ENCODE measurements around the gene FURIN. TPM values are rescaled to one million over a fixed set of nuclear protein-coding genes. Genes with fewer than 3 reads are reported as not detected.

The FURIN gene
- total and polyA plus RNA-seq, 9 of the 15 experiments (the other 6 are each of a cell fraction or from before 2014, with no cell fraction given): 0.92 to 99.9 (median 34.8) TPM

DNA sequence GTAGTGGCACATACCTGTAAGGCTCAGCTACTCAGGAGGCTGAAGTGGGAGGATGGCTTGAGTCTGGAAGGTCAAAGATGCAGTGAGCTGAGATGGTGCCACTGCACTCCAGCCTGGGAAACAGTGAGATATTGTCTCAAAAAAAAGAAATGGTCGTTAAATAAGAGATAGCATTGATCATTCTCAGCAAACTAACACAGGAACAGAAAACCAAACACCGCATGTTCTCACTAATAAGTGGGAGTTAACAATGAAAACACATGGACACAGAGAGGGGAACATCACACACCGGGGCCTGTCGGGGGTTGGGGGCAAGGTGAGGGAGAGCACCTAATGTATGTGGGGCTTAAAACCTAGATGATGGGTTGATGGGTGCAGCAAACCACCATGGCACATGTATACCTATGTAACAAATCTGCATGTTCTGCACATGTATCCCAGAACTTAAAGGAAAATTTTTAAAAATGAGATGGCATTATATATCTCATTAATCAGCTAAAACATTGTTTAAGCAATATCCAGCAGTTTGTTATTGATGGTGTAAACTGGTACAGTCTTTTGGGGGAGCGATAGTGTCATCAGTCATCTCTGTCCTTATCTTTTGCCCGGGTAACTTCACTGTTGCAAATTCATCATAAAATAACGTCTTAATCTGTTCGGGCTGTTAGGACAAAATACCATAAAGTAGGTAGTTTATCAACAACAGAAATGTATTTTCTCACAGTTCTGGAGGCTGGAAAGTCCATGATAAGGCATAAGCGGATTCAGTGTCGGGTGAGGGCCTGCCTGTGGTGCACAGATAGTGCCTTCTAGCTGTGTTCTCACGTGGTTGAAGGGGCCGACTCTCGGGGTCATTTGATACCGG is 33.0 kb downstream of the FURIN start (continued):
- no peak for TF ChIP-seq ETS2 (tag; IDR thresholded peaks at IDR 0.05; ENCODE audit: borderline replicate concordance, poor library complexity, severe bottlenecking)
- TF ChIP-seq DACH1 (IDR thresholded peaks at IDR 0.05; ENCODE audit: partially characterized antibody): peak; percentile 84
- TF ChIP-seq GATA2 (CRISPR knock-in tag; IDR thresholded peaks at IDR 0.05): peak; percentile 97
- peak in 1 of 2 experiments; percentile 86; a peak in 2 of 4 replicates for TF ChIP-seq ETV6 (IDR thresholded peaks at IDR 0.05; ENCODE audit: borderline replicate concordance in 1 of 2, low read depth in 2 of 2, low read length in 1 of 2)
- no peak for TF ChIP-seq ETV6 (CRISPR knock-in tag; IDR thresholded peaks at IDR 0.05; ENCODE audit: borderline replicate concordance)
- peak; percentile 97 for TF ChIP-seq SMAD4 (CRISPR knock-in tag; conservative IDR thresholded peaks at IDR 0.05)
- TF ChIP-seq LARP7 (IDR thresholded peaks at IDR 0.05): no peak
- TF ChIP-seq, protein P1, sequence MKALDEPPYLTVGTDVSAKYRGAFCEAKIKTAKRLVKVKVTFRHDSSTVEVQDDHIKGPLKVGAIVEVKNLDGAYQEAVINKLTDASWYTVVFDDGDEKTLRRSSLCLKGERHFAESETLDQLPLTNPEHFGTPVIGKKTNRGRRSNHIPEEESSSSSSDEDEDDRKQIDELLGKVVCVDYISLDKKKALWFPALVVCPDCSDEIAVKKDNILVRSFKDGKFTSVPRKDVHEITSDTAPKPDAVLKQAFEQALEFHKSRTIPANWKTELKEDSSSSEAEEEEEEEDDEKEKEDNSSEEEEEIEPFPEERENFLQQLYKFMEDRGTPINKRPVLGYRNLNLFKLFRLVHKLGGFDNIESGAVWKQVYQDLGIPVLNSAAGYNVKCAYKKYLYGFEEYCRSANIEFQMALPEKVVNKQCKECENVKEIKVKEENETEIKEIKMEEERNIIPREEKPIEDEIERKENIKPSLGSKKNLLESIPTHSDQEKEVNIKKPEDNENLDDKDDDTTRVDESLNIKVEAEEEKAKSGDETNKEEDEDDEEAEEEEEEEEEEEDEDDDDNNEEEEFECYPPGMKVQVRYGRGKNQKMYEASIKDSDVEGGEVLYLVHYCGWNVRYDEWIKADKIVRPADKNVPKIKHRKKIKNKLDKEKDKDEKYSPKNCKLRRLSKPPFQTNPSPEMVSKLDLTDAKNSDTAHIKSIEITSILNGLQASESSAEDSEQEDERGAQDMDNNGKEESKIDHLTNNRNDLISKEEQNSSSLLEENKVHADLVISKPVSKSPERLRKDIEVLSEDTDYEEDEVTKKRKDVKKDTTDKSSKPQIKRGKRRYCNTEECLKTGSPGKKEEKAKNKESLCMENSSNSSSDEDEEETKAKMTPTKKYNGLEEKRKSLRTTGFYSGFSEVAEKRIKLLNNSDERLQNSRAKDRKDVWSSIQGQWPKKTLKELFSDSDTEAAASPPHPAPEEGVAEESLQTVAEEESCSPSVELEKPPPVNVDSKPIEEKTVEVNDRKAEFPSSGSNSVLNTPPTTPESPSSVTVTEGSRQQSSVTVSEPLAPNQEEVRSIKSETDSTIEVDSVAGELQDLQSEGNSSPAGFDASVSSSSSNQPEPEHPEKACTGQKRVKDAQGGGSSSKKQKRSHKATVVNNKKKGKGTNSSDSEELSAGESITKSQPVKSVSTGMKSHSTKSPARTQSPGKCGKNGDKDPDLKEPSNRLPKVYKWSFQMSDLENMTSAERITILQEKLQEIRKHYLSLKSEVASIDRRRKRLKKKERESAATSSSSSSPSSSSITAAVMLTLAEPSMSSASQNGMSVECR (CRISPR knock-in tag; IDR thresholded peaks at IDR 0.05): no peak
- TF ChIP-seq, protein P2, sequence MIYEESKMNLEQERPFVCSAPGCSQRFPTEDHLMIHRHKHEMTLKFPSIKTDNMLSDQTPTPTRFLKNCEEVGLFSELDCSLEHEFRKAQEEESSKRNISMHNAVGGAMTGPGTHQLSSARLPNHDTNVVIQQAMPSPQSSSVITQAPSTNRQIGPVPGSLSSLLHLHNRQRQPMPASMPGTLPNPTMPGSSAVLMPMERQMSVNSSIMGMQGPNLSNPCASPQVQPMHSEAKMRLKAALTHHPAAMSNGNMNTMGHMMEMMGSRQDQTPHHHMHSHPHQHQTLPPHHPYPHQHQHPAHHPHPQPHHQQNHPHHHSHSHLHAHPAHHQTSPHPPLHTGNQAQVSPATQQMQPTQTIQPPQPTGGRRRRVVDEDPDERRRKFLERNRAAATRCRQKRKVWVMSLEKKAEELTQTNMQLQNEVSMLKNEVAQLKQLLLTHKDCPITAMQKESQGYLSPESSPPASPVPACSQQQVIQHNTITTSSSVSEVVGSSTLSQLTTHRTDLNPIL (CRISPR knock-in tag; IDR thresholded peaks at IDR 0.05): no peak
- no peak for TF ChIP-seq POLR2B (IDR thresholded peaks at IDR 0.05; ENCODE audit: low read depth, partially characterized antibody)
- TF ChIP-seq FOSL1 (tag; conservative IDR thresholded peaks at IDR 0.05): peak; percentile 89
- peak; percentile 82 for TF ChIP-seq RAD51 (IDR thresholded peaks at IDR 0.05; ENCODE audit: borderline replicate concordance, low read depth)
- TF ChIP-seq, protein P3, sequence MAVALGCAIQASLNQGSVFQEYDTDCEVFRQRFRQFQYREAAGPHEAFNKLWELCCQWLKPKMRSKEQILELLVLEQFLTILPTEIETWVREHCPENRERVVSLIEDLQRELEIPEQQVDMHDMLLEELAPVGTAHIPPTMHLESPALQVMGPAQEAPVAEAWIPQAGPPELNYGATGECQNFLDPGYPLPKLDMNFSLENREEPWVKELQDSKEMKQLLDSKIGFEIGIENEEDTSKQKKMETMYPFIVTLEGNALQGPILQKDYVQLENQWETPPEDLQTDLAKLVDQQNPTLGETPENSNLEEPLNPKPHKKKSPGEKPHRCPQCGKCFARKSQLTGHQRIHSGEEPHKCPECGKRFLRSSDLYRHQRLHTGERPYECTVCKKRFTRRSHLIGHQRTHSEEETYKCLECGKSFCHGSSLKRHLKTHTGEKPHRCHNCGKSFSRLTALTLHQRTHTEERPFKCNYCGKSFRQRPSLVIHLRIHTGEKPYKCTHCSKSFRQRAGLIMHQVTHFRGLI (CRISPR knock-in tag; IDR thresholded peaks at IDR 0.05): peak; percentile 79; the same call in 1 of the 2 replicates
- no peak; the same call in 1 of the 2 replicates for TF ChIP-seq ZNF23 (CRISPR knock-in tag; IDR thresholded peaks at IDR 0.05)
- TF ChIP-seq CC2D1A (IDR thresholded peaks at IDR 0.05): peak; percentile 99
- TF ChIP-seq, protein P4, sequence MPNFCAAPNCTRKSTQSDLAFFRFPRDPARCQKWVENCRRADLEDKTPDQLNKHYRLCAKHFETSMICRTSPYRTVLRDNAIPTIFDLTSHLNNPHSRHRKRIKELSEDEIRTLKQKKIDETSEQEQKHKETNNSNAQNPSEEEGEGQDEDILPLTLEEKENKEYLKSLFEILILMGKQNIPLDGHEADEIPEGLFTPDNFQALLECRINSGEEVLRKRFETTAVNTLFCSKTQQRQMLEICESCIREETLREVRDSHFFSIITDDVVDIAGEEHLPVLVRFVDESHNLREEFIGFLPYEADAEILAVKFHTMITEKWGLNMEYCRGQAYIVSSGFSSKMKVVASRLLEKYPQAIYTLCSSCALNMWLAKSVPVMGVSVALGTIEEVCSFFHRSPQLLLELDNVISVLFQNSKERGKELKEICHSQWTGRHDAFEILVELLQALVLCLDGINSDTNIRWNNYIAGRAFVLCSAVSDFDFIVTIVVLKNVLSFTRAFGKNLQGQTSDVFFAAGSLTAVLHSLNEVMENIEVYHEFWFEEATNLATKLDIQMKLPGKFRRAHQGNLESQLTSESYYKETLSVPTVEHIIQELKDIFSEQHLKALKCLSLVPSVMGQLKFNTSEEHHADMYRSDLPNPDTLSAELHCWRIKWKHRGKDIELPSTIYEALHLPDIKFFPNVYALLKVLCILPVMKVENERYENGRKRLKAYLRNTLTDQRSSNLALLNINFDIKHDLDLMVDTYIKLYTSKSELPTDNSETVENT (CRISPR knock-in tag; IDR thresholded peaks at IDR 0.05): no peak
- peak; percentile 83 for TF ChIP-seq CEBPB (tag; IDR thresholded peaks at IDR 0.05)
- peak; percentile 96 for TF ChIP-seq ZNF644 (tag; IDR thresholded peaks at IDR 0.05; ENCODE audit: low read depth)

Data from K562 (cell line).